Right lobe of liver (tissue), 6 donors: ENCODE results near the gene STAT5B. TPM values are rescaled to one million over a fixed set of nuclear protein-coding genes. Genes with fewer than 3 reads are reported as not detected.
"Not testable (repeated sequence)": the region's sequence is repeated elsewhere in the genome, so short reads cannot be mapped to it uniquely, and the experiment has no call there.

Experiments used
- ATAC-seq, 4 donors: fragments of 200-7000 bp; cut with Tn5 transposase; one replicate each; pipeline ENCODE4 v1.9.1; 2020; ENCODE audit warnings: mild to moderate bottlenecking in 4 of 4, moderate library complexity in 4 of 4
- DNase-seq, 3 donors: peaks; one replicate each; pipeline ENCODE4 v3.0.0-alpha.2; 2020
- H3K27ac ChIP-seq, 3 donors: fragments of 200-600 bp; one replicate each; pipeline ENCODE4 v1.8.0; 2022
- H3K27me3 ChIP-seq, 2 donors: fragments of 200-600 bp; one replicate each; pipeline ENCODE4 v1.8.0; 2022
- H3K36me3 ChIP-seq, 4 donors: fragments of 200-600 bp; sonication (generic) in 1 of 4; one replicate each; pipeline versions ENCODE4 v1.5.1 to v1.8.0; 2017 to 2022; ENCODE audit warnings: control low read depth in 1 of 4
- H3K4me1 ChIP-seq, 4 donors: fragments of 200-600 bp; sonication (generic) in 1 of 4; one replicate each; pipeline versions ENCODE4 v1.5.1 to v1.8.0; 2017 to 2022; ENCODE audit warnings: control low read depth in 1 of 4
- H3K4me3 ChIP-seq, 3 donors: fragments of 200-600 bp; one replicate each; pipeline ENCODE4 v1.8.0; 2022
- H3K9me3 ChIP-seq, 4 donors: fragments of 200-600 bp; sonication (generic) in 1 of 4; one replicate each; pipeline versions ENCODE4 v1.5.1 to v1.8.0; 2017 to 2022; ENCODE audit warnings: control low read depth in 1 of 4
- POLR2A ChIP-seq: fragments of 450-650 bp; IDR thresholded peaks from one replicate; pipeline ENCODE4 v1.6.1; 2017; ENCODE audit warnings: antibody characterized with exemption, mild to moderate bottlenecking
- WGBS: methylation state at CpG from one replicate; pipeline ENCODE4 v1.1.6; 2018; ENCODE audit warnings: low coverage, low lambda C conversion rate; ENCODE audit not compliant: insufficient coverage; ENCODE audit errors: missing lambda C conversion rate; 5-methylcytosine and 5-hydroxymethylcytosine counted together
- intact Hi-C, 2 donors: fragments of 100-400 bp; cut with DNase I; formaldehyde crosslinking; loops; one replicate each; pipeline versions ENCODE4 v1.11.2 to v1.14.1; 2022
- total RNA-seq, 6 experiments: library from RNA; depleted of rRNA in 2 of 6; stranded (reverse); fragments of >200 nt in 2 of 6; fragmentation: NEBNext Ultra II Directional in 3 of 6; extraction: Animal tissue kit (Norgen Biotek cat#: 25700) in 3 of 6; gene quantifications; one replicate each; pipeline versions ENCODE4 v1.1.0 to v1.2.4, GENCODE V29; 2016 to 2023
- TF ChIP-seq, protein P1 (sequence below), 4 donors: fragments of 200-600 bp in 3 of 4; fragments of 450-650 bp in 1 of 4; IDR thresholded peaks; one replicate each; pipeline versions ENCODE4 v1.5.1 to v1.8.0; 2016 to 2022; ENCODE audit warnings: antibody characterized with exemption in 4 of 4, mild to moderate bottlenecking in 2 of 4
- donor health status: DM: no; HTN: yes; CAD: no.
- donor health status: DM: no; HTN: no; CAD: no.
- donor health status: DM: no; HTN: no; CAD: no.
- donor health status: DM: no; HTN: yes; CAD: no.
- donor health status: DM: no; HTN: yes; CAD: no.

The STAT5B gene
- total RNA-seq, 6 experiments from 2014 or later, result 21.2 to 29.0 (median 26.7) TPM

DNA sequence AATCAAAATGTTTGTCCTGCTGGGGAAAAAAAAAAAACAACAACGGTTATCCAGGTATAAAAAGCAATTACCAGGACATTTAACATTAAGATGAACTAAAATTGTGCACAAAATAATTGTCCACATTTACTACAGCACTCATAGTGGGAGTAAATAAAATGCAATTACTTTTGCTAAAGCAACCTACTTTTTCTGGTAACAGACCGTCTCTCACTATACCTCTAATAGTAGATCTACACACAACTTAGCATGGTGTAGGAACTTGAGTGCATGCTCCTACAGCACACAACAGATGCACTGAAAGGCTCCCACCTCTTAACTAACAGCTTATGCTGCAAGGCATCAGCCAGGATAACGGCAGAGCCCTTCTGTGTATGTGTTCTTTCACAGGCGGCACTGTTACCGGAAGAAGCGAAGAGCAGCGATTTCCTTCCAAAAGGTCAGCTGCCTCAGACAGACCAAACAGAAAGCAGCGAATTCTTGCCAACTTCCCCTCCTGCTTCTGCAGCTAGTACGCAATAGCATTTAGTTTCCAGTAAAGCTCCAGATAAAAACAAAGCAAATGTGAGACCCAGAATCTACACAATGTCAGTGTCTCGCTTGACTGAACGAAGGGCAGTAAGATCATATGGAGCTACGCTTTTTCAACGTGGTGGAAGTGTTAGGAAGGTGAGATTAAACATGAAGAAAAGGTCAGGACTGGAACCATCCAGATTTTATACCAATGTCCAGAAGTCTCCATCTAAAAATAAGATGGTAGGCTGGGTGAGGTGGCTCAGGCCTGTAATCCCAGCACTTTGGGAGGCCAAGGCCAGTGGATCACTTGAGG lies 27.6 kb downstream of the STAT5B start:
- Histone ChIP-seq H3K36me3 (no peaks in the 10 kb centered on the region), H3K4me1 (peaks cover 0 to 49% (median 11%) of the 10 kb centered on the region in 4 donors), H3K9me3 (no peaks in the 10 kb centered on the region), H3K27ac (peak overlapping the region; percentile 86 to 93 (median 88)), H3K27me3 (no peaks in the 10 kb centered on the region), H3K4me3 (peak overlapping the region; percentile 28 to 34 (median 34))
- peak; percentile 84 for TF ChIP-seq POLR2A
- TF ChIP-seq, protein P1, sequence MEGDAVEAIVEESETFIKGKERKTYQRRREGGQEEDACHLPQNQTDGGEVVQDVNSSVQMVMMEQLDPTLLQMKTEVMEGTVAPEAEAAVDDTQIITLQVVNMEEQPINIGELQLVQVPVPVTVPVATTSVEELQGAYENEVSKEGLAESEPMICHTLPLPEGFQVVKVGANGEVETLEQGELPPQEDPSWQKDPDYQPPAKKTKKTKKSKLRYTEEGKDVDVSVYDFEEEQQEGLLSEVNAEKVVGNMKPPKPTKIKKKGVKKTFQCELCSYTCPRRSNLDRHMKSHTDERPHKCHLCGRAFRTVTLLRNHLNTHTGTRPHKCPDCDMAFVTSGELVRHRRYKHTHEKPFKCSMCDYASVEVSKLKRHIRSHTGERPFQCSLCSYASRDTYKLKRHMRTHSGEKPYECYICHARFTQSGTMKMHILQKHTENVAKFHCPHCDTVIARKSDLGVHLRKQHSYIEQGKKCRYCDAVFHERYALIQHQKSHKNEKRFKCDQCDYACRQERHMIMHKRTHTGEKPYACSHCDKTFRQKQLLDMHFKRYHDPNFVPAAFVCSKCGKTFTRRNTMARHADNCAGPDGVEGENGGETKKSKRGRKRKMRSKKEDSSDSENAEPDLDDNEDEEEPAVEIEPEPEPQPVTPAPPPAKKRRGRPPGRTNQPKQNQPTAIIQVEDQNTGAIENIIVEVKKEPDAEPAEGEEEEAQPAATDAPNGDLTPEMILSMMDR (IDR thresholded peaks at IDR 0.05), result peak in 1 of 4 donors; percentile 9
- WGBS, result 2% methylated on average over 13 of the region's 13 CpGs
- ATAC-seq, result peak; percentile 90 to 97 (median 96)
- intact Hi-C loops, result no loop called here
- peak; percentile 72 to 89 (median 82) for DNase-seq

DNA sequence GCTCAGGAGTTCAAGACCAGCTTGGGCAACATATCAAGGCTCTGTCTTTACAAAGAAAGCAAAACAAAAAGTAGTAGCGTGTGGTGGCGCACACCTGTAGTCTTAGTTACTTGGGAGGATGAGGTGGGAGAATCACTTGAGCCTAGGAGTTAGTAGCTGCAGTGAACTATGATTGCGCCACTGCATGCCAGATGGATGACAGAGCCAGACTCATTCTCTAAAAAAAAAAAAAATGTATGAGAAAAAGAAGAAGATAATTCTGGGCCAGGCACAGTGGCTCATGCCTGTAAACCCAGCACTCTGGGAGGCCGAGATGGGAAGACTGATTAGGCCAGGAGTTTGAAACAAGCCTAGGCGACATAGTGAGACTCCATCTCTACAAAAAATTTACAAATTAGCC lies 28.5 kb downstream of the STAT5B start:
- no peak for ATAC-seq
- H3K27me3 ChIP-seq, result no peaks in the 10 kb centered on the region
- H3K4me3 ChIP-seq, result no peak overlapping the region
- peak overlapping the region; percentile 86 to 93 (median 88) for H3K27ac ChIP-seq
- intact Hi-C loops, result no loop called here
- WGBS, result 88% methylated on average over 5 of the region's 5 CpGs
- H3K4me1 ChIP-seq, result peaks cover 0 to 49% (median 11%) of the 10 kb centered on the region in 4 donors
- TF ChIP-seq POLR2A, result no peak
- TF ChIP-seq, protein P1 (IDR thresholded peaks at IDR 0.05), result no peak
- no peaks in the 10 kb centered on the region for H3K9me3 ChIP-seq
- H3K36me3 ChIP-seq, result no peaks in the 10 kb centered on the region
- DNase-seq, result no peak

DNA sequence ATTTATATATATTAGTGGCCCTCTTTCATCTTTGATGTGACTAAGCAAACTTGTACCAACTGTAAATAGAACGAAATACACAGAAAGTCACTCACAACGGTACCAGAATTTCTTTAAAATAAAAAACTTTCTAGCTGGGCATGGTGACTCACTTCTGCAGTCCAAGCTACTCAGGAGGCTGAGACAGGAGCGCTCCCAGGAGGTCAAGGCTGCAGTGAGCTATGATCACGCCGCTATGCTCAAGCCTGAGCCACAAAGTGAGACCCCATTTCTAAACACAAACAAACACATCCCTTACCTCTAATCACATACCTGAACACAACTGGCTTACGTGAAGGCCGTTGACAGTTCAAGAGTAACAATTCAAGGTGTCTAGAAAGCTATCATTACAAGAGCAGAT lies 29.7 kb downstream of the STAT5B start:
- Histone ChIP-seq H3K27ac (peak overlapping the region in 2 of 3 donors; percentile 31 to 93), H3K9me3 (no peaks in the 10 kb centered on the region), H3K4me3 (no peak overlapping the region), H3K4me1 (peaks cover 0 to 48% (median 11%) of the 10 kb centered on the region in 4 donors), H3K36me3 (no peaks in the 10 kb centered on the region), H3K27me3 (no peaks in the 10 kb centered on the region)
- DNase-seq (no peak), ATAC-seq (peak in 2 of 4 donors; percentile 14 to 26)
- intact Hi-C loops, result no loop called here
- WGBS, result 60% methylated on average over 5 of the region's 7 CpGs
- no peak for TF ChIP-seq POLR2A
- TF ChIP-seq, protein P1 (IDR thresholded peaks at IDR 0.05), result no peak

DNA sequence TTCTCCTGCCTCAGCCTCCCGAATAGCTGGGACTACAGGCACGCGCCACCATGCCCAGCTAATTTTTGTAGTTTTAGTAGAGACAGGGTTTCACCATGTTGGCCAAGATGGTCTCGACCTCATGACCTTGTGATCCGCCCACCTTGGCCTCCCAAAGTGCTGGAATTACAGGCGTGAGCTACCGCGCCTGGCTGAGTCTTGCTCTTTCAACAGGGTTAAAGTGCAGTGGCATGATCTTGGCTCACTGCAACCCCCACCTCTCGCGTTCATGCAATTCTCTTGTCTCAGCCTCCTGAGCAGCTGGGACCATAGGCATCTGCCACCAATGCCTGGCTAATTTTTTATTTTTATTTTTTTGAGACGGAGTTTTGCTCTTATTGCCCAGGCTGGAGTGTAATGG lies 31.0 kb downstream of the STAT5B start:
- intact Hi-C loops, H3K9me3 ChIP-seq, H3K4me3 ChIP-seq, H3K27ac ChIP-seq, H3K27me3 ChIP-seq, DNase-seq, H3K36me3 ChIP-seq: not testable (repeated sequence)
- 49% methylated on average over 11 of the region's 11 CpGs for WGBS
- peaks cover 0 to 54% (median 12%) of the 10 kb centered on the region in 4 donors for H3K4me1 ChIP-seq
- ATAC-seq, result peak in 2 of 4 donors; percentile 35 to 48

DNA sequence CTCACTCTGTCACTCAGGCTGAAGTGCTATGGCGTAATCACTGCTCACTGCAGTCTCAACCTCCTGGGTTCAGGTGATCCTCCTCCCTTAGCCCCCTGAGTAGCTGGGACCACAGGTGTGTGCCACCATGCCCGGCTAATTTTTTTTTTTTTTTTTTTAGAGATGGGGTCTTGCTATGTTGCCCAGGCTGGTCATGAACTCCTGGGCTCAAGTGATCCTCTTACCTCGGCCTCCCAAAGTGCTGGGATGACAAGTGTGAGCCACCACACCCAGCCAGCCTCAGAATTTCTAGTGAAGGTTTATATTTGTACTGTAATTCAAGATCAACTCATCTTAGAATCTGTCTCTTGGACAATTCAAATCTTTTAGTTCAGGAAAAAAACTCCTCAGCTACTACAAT lies 32.1 kb downstream of the STAT5B start:
- 94% methylated on average over 2 of the region's 3 CpGs for whole genome bisulfite sequencing
- peaks cover 0 to 56% (median 13%) of the 10 kb centered on the region in 4 donors for H3K4me1 ChIP-seq
- DNase-seq, ATAC-seq, H3K27me3 ChIP-seq, intact Hi-C loops, H3K36me3 ChIP-seq, H3K27ac ChIP-seq, H3K4me3 ChIP-seq, H3K9me3 ChIP-seq: not testable (repeated sequence)
